Smooth muscle cell (in vitro differentiated cells): ENCODE results near the gene TRMT2A. TPM values are rescaled to one million over a fixed set of nuclear protein-coding genes. Genes with fewer than 3 reads are reported as not detected.

ENCODE experiments used
- DNase-seq: peaks from one replicate; lab custom pipeline; 2025; ENCODE audit not compliant: unreplicated experiment; lab: John Stamatoyannopoulos, UW
- H2AFZ ChIP-seq: fragments of 200-600 bp; sonication (generic); 2 replicates; pipeline ENCODE4 v1.6.0; 2016; ENCODE audit warnings: antibody characterized with exemption, low read depth, mild to moderate bottlenecking
- H3F3A ChIP-seq: fragments of 200-600 bp; sonication (generic); 2 replicates; pipeline ENCODE4 v1.6.0; 2017; ENCODE audit warnings: antibody characterized with exemption, low read depth
- H3K27ac ChIP-seq: fragments of 200-600 bp; sonication (generic); 2 replicates; pipeline ENCODE4 v1.5.1; 2016; ENCODE audit warnings: low read depth, mild to moderate bottlenecking
- H3K27me3 ChIP-seq: fragments of 200-600 bp; sonication (generic); 2 replicates; pipeline ENCODE4 v1.6.1; 2016; ENCODE audit warnings: low read depth, mild to moderate bottlenecking
- H3K36me3 ChIP-seq: fragments of 200-600 bp; sonication (generic); 2 replicates; pipeline ENCODE4 v1.5.1; 2016; ENCODE audit warnings: low read depth
- H3K4me1 ChIP-seq: fragments of 200-600 bp; sonication (generic); 2 replicates; pipeline ENCODE4 v1.5.1; 2016; ENCODE audit warnings: low read depth
- H3K4me2 ChIP-seq: fragments of 200-600 bp; sonication (generic); 2 replicates; pipeline ENCODE4 v1.6.0; 2016; ENCODE audit warnings: mild to moderate bottlenecking
- H3K4me3 ChIP-seq: fragments of 200-600 bp; sonication (generic); 2 replicates; pipeline ENCODE4 v1.5.1; 2016; ENCODE audit warnings: mild to moderate bottlenecking
- H3K79me2 ChIP-seq: fragments of 200-600 bp; sonication (generic); 2 replicates; pipeline ENCODE4 v1.6.0; 2016; ENCODE audit warnings: low read depth, mild to moderate bottlenecking
- H3K9ac ChIP-seq: fragments of 200-600 bp; sonication (generic); 2 replicates; pipeline ENCODE4 v1.6.0; 2016; ENCODE audit warnings: low read depth
- H3K9me3 ChIP-seq: fragments of 200-600 bp; sonication (generic); replicated peaks from 2 replicates; pipeline ENCODE4 v1.5.1; 2016; ENCODE audit warnings: low read depth
- H4K20me1 ChIP-seq: fragments of 200-600 bp; sonication (generic); 2 replicates; pipeline ENCODE4 v1.6.0; 2016; ENCODE audit warnings: low read depth
- WGBS: methylation state at CpG from one replicate; pipeline ENCODE4 v1.1.7; 2016; ENCODE audit warnings: low lambda C conversion rate; 5-methylcytosine and 5-hydroxymethylcytosine counted together
- polyA plus RNA-seq: library from polyadenylated mRNA; unstranded; fragments of >200 nt; fragmentation: Nextera tagmentation; extraction: Ambion mirVana; gene quantifications from 2 replicates; pipeline ENCODE4 v1.2.1, GENCODE V29; 2016
- total RNA-seq: library from RNA; depleted of rRNA; stranded (reverse); fragments of >200 nt; gene quantifications from 2 replicates; pipeline ENCODE4 v1.2.3, GENCODE V29; 2014
- TF ChIP-seq, protein P1 (sequence below): fragments of 200-600 bp; sonication (generic); IDR thresholded peaks from 2 replicates; pipeline ENCODE4 v1.5.1; 2017; ENCODE audit warnings: borderline replicate concordance, mild to moderate bottlenecking, antibody characterized with exemption; ENCODE audit not compliant: insufficient read depth, poor library complexity, severe bottlenecking

The TRMT2A gene
- total and polyA plus RNA-seq, 2 experiments from 2014 or later: 21.1 to 32.1 TPM

DNA sequence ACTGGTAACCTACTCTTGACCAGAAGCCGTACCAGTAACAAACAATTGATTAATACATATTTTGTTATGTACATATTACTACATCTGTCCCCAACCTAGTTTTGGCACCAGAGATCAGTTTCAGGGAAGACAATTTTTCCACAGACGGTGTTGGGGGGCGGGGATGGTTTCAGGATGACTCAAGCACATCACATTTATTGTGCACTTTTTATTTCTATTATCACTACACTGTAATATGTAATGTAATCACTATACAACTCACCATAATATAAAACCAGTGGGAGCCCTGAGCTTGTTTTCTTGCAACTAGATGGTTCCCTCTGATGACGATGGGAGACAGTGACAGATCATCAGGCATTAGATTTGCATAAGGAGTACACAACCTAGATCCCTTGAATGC lies 21.5 kb downstream of the TRMT2A start:
- Histone ChIP-seq H3K9ac (no peak overlapping the region), H3F3A (no peaks in the 10 kb centered on the region), H3K36me3 (peaks cover 32% of the 10 kb centered on the region), H3K4me2 (no peak overlapping the region), H3K27ac (no peak overlapping the region), H3K9me3 (no peaks in the 10 kb centered on the region), H3K79me2 (peaks cover 22% of the 10 kb centered on the region), H4K20me1 (peaks cover 28% of the 10 kb centered on the region), H3K4me3 (no peak overlapping the region), H2AFZ (no peak overlapping the region), H3K4me1 (no peaks in the 10 kb centered on the region), H3K27me3 (no peaks in the 10 kb centered on the region)
- DNase-seq: no peak
- TF ChIP-seq, protein P1, sequence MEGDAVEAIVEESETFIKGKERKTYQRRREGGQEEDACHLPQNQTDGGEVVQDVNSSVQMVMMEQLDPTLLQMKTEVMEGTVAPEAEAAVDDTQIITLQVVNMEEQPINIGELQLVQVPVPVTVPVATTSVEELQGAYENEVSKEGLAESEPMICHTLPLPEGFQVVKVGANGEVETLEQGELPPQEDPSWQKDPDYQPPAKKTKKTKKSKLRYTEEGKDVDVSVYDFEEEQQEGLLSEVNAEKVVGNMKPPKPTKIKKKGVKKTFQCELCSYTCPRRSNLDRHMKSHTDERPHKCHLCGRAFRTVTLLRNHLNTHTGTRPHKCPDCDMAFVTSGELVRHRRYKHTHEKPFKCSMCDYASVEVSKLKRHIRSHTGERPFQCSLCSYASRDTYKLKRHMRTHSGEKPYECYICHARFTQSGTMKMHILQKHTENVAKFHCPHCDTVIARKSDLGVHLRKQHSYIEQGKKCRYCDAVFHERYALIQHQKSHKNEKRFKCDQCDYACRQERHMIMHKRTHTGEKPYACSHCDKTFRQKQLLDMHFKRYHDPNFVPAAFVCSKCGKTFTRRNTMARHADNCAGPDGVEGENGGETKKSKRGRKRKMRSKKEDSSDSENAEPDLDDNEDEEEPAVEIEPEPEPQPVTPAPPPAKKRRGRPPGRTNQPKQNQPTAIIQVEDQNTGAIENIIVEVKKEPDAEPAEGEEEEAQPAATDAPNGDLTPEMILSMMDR: no peak
- WGBS: 97% methylated on average over 4 of the region's 4 CpGs

DNA sequence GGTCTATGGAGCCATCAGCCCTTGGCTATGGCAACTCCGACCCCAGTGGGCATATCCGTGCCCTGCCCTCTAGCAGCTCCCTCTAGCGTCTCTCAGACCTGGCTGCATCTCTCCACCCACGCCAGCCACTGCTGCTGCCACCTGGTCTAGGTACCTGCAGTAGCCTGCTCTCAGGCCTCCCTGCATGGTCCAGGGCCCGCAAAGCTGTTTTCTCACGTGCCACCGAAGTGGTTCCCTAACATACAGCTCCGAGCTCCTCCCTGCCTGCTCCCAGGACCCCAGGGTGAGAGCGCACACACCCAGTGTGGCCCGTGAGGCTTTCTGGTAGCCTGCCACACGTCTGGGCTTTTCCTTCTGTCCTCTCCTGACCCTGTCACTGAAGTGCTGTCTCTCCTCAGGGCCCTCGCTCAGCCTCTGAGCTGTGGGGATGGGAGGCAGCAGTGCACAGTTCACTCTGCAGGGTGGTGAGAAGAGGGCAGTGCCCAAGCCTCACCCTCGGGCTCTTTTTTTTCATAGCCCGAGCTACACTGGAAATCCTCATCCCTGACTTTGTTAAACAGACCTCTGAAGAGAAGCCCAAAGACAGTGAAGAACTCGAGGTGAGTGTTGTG lies 22.7 kb downstream of the TRMT2A start:
- H3K27me3 ChIP-seq: no peaks in the 10 kb centered on the region
- no peaks in the 10 kb centered on the region for H3F3A ChIP-seq
- H4K20me1 ChIP-seq: peaks cover 34% of the 10 kb centered on the region
- no peak overlapping the region for H3K4me2 ChIP-seq
- H3K4me3 ChIP-seq: no peak overlapping the region
- H3K9me3 ChIP-seq: no peaks in the 10 kb centered on the region
- H3K79me2 ChIP-seq: peaks cover 17% of the 10 kb centered on the region
- peaks cover 40% of the 10 kb centered on the region for H3K36me3 ChIP-seq
- H2AFZ ChIP-seq: no peak overlapping the region
- no peak overlapping the region for H3K9ac ChIP-seq
- H3K4me1 ChIP-seq: no peaks in the 10 kb centered on the region
- no peak overlapping the region for H3K27ac ChIP-seq
- TF ChIP-seq, protein P1: no peak
- WGBS: 97% methylated on average over 15 of the region's 15 CpGs
- no peak for DNase-seq

DNA sequence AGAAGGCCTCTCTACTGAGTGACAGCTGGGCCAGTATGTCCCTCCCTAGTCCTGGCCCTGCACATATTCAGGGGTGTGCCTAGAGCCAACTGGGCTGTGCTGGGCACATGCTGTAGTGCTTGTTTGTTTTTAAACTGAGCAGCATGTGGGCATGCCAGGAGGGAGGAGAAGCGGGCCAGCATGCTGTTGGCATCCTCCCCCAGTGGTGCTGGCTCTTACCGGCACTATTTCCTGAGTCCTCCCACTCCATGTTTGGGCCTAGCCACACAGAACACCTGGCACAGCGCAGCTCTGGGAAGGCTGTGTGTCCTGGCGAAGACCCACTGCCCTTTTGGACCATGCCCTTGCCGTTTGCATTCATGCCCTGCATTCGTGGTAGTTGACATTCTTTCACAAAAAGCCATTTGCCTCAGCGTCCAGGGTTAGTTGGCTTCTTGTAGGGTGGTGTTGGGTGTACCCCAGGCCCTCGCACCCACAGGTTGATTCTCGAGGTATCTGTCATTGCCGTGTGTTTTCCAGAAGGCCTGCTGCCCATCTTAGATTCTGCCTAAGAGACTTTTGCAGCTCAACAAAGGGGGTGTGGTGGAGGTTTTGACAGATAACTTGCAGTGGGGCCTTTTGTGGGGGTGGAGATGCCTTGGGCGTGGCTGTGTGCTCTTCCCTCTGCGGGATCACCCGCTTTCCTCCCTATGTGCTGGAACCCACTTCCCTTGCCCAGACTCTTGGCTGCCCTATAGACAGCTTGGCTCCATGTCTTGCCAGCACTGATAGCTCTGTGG lies 23.4 kb downstream of the TRMT2A start:
- TF ChIP-seq, protein P1: no peak
- no peaks in the 10 kb centered on the region for H3K4me1 ChIP-seq
- H3K4me3 ChIP-seq: no peak overlapping the region
- no peaks in the 10 kb centered on the region for H3K9me3 ChIP-seq
- peaks cover 34% of the 10 kb centered on the region for H4K20me1 ChIP-seq
- no peak for DNase-seq
- H3K36me3 ChIP-seq: peaks cover 40% of the 10 kb centered on the region
- WGBS: 96% methylated on average over 13 of the region's 13 CpGs
- H2AFZ ChIP-seq: no peak overlapping the region
- peaks cover 17% of the 10 kb centered on the region for H3K79me2 ChIP-seq
- no peak overlapping the region for H3K9ac ChIP-seq
- no peaks in the 10 kb centered on the region for H3F3A ChIP-seq
- no peak overlapping the region for H3K27ac ChIP-seq
- H3K27me3 ChIP-seq: no peaks in the 10 kb centered on the region
- no peak overlapping the region for H3K4me2 ChIP-seq
